Breast epithelium (tissue), 3 donors: ENCODE data around the gene TJAP1.

ENCODE experiments used
- CTCF ChIP-seq, 3 donors: fragments of 450-650 bp; IDR thresholded peaks; one replicate each; pipeline ENCODE4 v1.5.1; 2016 to 2017; ENCODE audit warnings: antibody characterized with exemption in 3 of 3, mild to moderate bottlenecking in 3 of 3, moderate library complexity in 3 of 3
- POLR2A ChIP-seq: fragments of 450-650 bp; IDR thresholded peaks from one replicate; pipeline ENCODE4 v1.6.1; 2016; ENCODE audit warnings: antibody characterized with exemption, mild to moderate bottlenecking, moderate library complexity
- POLR2AphosphoS5 ChIP-seq, 3 donors: sonication (generic); formaldehyde crosslinking; IDR thresholded peaks; one replicate each; pipeline ENCODE4 v1.6.1; 2017; ENCODE audit warnings: antibody characterized with exemption in 3 of 3

- TF ChIP-seq CTCF (IDR thresholded peaks at IDR 0.05) (no peak), POLR2A (no peak), POLR2AphosphoS5 (IDR thresholded peaks at IDR 0.05) (no peak)
Measured at GRCh38 chr6:43472515-43472914, 4.9 kb upstream of the TJAP1 start.
